Stimulated activated CD4-positive, alpha-beta T cell treated with anti-CD3 and anti-CD28 coated beads, Interleukin-4, amount 100 ng/mL, for 24 hours (primary cell): ENCODE results near the gene LRRC23.
"Not testable (repeated sequence)": the region's sequence is repeated elsewhere in the genome, so short reads cannot be mapped to it uniquely, and the experiment has no call there.

ENCODE experiments used
- DNase-seq: peaks from one replicate; pipeline ENCODE4 v3.0.0-alpha.2; 2020

The LRRC23 gene

GRCh38 chr12:6873094-6874014 lies 31.3 kb upstream of the LRRC23 start, which contains the start of gene SPSB2:
Gene SPSB2 (minus strand): TSS chr12:6873303. CDS start chr12:6872901, 402 bp downstream.
- DNase-seq, result peak; percentile 99

- DNase-seq, result not testable (repeated sequence)
These were observed 30.6 kb upstream of the LRRC23 start for GRCh38 chr12:6874015-6874368.

GRCh38 chr12:6879824-6880223 lies 24.8 kb upstream of the LRRC23 start:
- not testable (repeated sequence) for DNase-seq

GRCh38 chr12:6883252-6883651 lies 21.4 kb upstream of the LRRC23 start:
- DNase-seq, result no peak

GRCh38 chr12:6883683-6884082 lies 20.9 kb upstream of the LRRC23 start:
- no peak for DNase-seq

GRCh38 chr12:6884539-6884938 lies 20.1 kb upstream of the LRRC23 start:
- DNase-seq, result no peak

- not testable (repeated sequence) for DNase-seq
These were observed 18.2 kb upstream of the LRRC23 start for GRCh38 chr12:6886206-6886999.

GRCh38 chr12:6887460-6887859 lies 17.2 kb upstream of the LRRC23 start:
- no peak for DNase-seq

- no peak for DNase-seq
These were observed 16.3 kb upstream of the LRRC23 start for GRCh38 chr12:6888360-6888759.

- not testable (repeated sequence) for DNase-seq
These were observed 15.8 kb upstream of the LRRC23 start for GRCh38 chr12:6888794-6889193.

- not testable (repeated sequence) for DNase-seq
These were observed 14.6 kb upstream of the LRRC23 start for GRCh38 chr12:6889775-6890573.

- peak; percentile 99 for DNase-seq
These were observed 13.6 kb upstream of the LRRC23 start for GRCh38 chr12:6890789-6891645.

- DNase-seq, result no peak
These were observed 13.0 kb upstream of the LRRC23 start for GRCh38 chr12:6891646-6892001.

GRCh38 chr12:6892683-6893082 lies 11.9 kb upstream of the LRRC23 start:
- DNase-seq, result not testable (repeated sequence)

GRCh38 chr12:6894321-6894720 lies 10.3 kb upstream of the LRRC23 start:
- DNase-seq, result no peak

GRCh38 chr12:6896846-6897435 lies 7.7 kb upstream of the LRRC23 start:
- DNase-seq, result no peak

- DNase-seq, result no peak
These were observed 5.2 kb upstream of the LRRC23 start for GRCh38 chr12:6899427-6899826.

GRCh38 chr12:6899837-6900519 lies 4.6 kb upstream of the LRRC23 start:
- peak; percentile 20 for DNase-seq

- no peak for DNase-seq
These were observed 2.2 kb upstream of the LRRC23 start for GRCh38 chr12:6902448-6902847.

GRCh38 chr12:6903722-6904121 lies 900 bp upstream of the LRRC23 start:
- DNase-seq, result no peak
